ENCODE measurements around the gene TXNDC2. TPM values are rescaled to one million over a fixed set of nuclear protein-coding genes. Genes with fewer than 3 reads are reported as not detected.

TXNDC2 gene
- total RNA-seq, 1 experiment from 2014 or later: 0.28 TPM

- Histone ChIP-seq H3T11ph (ENCODE audit: low read length) (no peak overlapping the region), H3K27me3 (ENCODE audit: insufficient read depth, low read length) (no peaks in the 10 kb centered on the region), H3K27ac (ENCODE audit: insufficient read length, low read depth, low read length) (no peak overlapping the region), H2BK120ac (ENCODE audit: low read depth, low read length, poor library complexity, severe bottlenecking) (no peak overlapping the region), H4K8ac (replicated peaks; ENCODE audit: insufficient read length, low read depth, low read length) (no peak overlapping the region), H2BK20ac (ENCODE audit: low read depth, low read length, poor library complexity, severe bottlenecking) (no peak overlapping the region), H3K18ac (ENCODE audit: insufficient read length, low read depth, low read length) (no peak overlapping the region), H3K4ac (ENCODE audit: low read depth, low read length) (no peak overlapping the region), H3K79me1 (ENCODE audit: insufficient read depth, low read depth, low read length, poor library complexity, severe bottlenecking) (no peaks in the 10 kb centered on the region), H3K14ac (ENCODE audit: insufficient read depth, low read length) (no peak overlapping the region), H2BK15ac (ENCODE audit: low read depth, low read length) (no peak overlapping the region), H3K4me1 (ENCODE audit: insufficient read depth, low read length) (no peaks in the 10 kb centered on the region), H3K9me3 (ENCODE audit: control insufficient read depth, low read depth, low read length) (no peaks in the 10 kb centered on the region), H3K79me2 (ENCODE audit: insufficient read depth, low read length) (no peaks in the 10 kb centered on the region), H3K23ac (ENCODE audit: insufficient read length, low read depth, low read length) (no peak overlapping the region), H3K4me2 (ENCODE audit: insufficient read depth, insufficient read length, low read length) (no peak overlapping the region), H4K91ac (ENCODE audit: insufficient read length, low read depth, low read length) (no peak overlapping the region), H2BK12ac (ENCODE audit: insufficient read length, low read depth, low read length) (no peak overlapping the region), H3K9ac (ENCODE audit: extremely low read depth, insufficient read length, low read length) (no peak overlapping the region), H2BK5ac (ENCODE audit: insufficient read length, low read length) (no peak overlapping the region), H2AFZ (ENCODE audit: low read length) (no peak overlapping the region), H4K20me1 (ENCODE audit: control insufficient read depth, insufficient read depth, insufficient read length) (no peaks in the 10 kb centered on the region), H3K23me2 (ENCODE audit: insufficient read length, low read depth, low read length, poor library complexity, severe bottlenecking) (no peaks in the 10 kb centered on the region), H2AK5ac (ENCODE audit: insufficient read length, low read length) (no peak overlapping the region), H4K5ac (ENCODE audit: insufficient read length, low read depth, low read length) (no peak overlapping the region), H3K56ac (ENCODE audit: insufficient read length, low read depth, low read length) (no peak overlapping the region)
- H3K27ac Mint-ChIP-seq: no peak overlapping the region
- peaks cover 14% of the 10 kb centered on the region in 2 experiments for H3K9me3 Mint-ChIP-seq
- TF ChIP-seq, protein P1, sequence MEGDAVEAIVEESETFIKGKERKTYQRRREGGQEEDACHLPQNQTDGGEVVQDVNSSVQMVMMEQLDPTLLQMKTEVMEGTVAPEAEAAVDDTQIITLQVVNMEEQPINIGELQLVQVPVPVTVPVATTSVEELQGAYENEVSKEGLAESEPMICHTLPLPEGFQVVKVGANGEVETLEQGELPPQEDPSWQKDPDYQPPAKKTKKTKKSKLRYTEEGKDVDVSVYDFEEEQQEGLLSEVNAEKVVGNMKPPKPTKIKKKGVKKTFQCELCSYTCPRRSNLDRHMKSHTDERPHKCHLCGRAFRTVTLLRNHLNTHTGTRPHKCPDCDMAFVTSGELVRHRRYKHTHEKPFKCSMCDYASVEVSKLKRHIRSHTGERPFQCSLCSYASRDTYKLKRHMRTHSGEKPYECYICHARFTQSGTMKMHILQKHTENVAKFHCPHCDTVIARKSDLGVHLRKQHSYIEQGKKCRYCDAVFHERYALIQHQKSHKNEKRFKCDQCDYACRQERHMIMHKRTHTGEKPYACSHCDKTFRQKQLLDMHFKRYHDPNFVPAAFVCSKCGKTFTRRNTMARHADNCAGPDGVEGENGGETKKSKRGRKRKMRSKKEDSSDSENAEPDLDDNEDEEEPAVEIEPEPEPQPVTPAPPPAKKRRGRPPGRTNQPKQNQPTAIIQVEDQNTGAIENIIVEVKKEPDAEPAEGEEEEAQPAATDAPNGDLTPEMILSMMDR (conservative IDR thresholded peaks at IDR 0.05): no peak
- peaks cover 9 to 12% (median 11%) of the 10 kb centered on the region in 3 experiments for H3K36me3 Mint-ChIP-seq (ENCODE audit: insufficient read depth in 1 of 3, low read depth in 3 of 3)
- H3K4me1 Mint-ChIP-seq: no peaks in the 10 kb centered on the region; a peak in 1 of 4 replicates
- peaks cover 2% of the 10 kb centered on the region; the same call in 1 of the 2 replicates for H3K27me3 Mint-ChIP-seq (ENCODE audit: low read depth)
- no peak for DNase-seq
- no peak overlapping the region for H3K4me3 Mint-ChIP-seq
Observed at GRCh38 chr18:9861157-9861556, 24.6 kb upstream of the TXNDC2 start.

Data from H9 (cell line).